Spinal cord (tissue), 10 donors: ENCODE data around the gene TICAM2. TPM values are rescaled to one million over a fixed set of nuclear protein-coding genes. Genes with fewer than 3 reads are reported as not detected.
"Not testable (repeated sequence)": the region's sequence is repeated elsewhere in the genome, so short reads cannot be mapped to it uniquely, and the experiment has no call there.

Source experiments
- DNase-seq, 6 donors: peaks; one replicate each; pipeline versions ENCODE4 v3.0.0 to v3.0.0-alpha.2; 2013 to 2015; ENCODE audit warnings: low spot score in 6 of 6, low read depth in 4 of 6
- H3K27ac ChIP-seq: one replicate; pipeline ENCODE4 v1.5.1; 2013; ENCODE audit warnings: low read depth, low read length, control low read depth
- H3K27me3 ChIP-seq: one replicate; pipeline ENCODE4 v1.6.1; 2013; ENCODE audit warnings: low read length; ENCODE audit not compliant: control insufficient read depth, insufficient read depth
- H3K36me3 ChIP-seq: one replicate; pipeline ENCODE4 v1.6.1; 2013; ENCODE audit warnings: low read length; ENCODE audit not compliant: control insufficient read depth, insufficient read depth
- H3K4me1 ChIP-seq: one replicate; pipeline ENCODE4 v1.6.1; 2013; ENCODE audit warnings: low read length; ENCODE audit not compliant: control insufficient read depth, insufficient read depth
- H3K4me3 ChIP-seq: one replicate; pipeline ENCODE4 v1.5.1; 2013; ENCODE audit warnings: low read depth, low read length, control low read depth
- H3K9me3 ChIP-seq: one replicate; pipeline ENCODE4 v1.6.1; 2013; ENCODE audit warnings: low read length; ENCODE audit not compliant: control insufficient read depth, insufficient read depth
- WGBS: methylation state at CpG from one replicate; pipeline ENCODE4 v1.1.5; 2013; ENCODE audit warnings: missing lambda C conversion rate; ENCODE audit not compliant: insufficient coverage; 5-methylcytosine and 5-hydroxymethylcytosine counted together
- long read RNA-seq, 4 donors: transcript quantifications; one replicate each; lab custom pipeline, GENCODE V29; 2026
- polyA plus RNA-seq, 2 donors: library from polyadenylated mRNA; unstranded; fragments of 120-200 nt; gene quantifications; one replicate each; pipeline ENCODE4 v1.2.1, GENCODE V29; 2013; ENCODE audit not compliant: insufficient read length in 2 of 2
- total RNA-seq, 2 donors: library from RNA; depleted of rRNA in 1 of 2; stranded (reverse); fragments of 120-200 nt in 1 of 2; fragments of >200 nt in 1 of 2; gene quantifications; one replicate each; pipeline versions ENCODE4 v1.2.3 to v1.2.4, GENCODE V29; 2013 to 2014
- donor health status: healthy.

The TICAM2 gene, protein sequence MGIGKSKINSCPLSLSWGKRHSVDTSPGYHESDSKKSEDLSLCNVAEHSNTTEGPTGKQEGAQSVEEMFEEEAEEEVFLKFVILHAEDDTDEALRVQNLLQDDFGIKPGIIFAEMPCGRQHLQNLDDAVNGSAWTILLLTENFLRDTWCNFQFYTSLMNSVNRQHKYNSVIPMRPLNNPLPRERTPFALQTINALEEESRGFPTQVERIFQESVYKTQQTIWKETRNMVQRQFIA
- total RNA-seq: 1 to 10 TPM; 2.3 to 5.3 TPM
- polyA plus RNA-seq: 1 to 10 TPM; 3.3 to 3.8 TPM
- long read RNA-seq, donor 1, partial matches to known transcripts: 0 of 4 reads
- long read RNA-seq, donor 1, other reads (novel, unspliced or antisense): 0 of 4 reads
- long read RNA-seq, donor 2, partial matches to known transcripts: 0 of 1 reads
- long read RNA-seq, donor 2, other reads (novel, unspliced or antisense): 0 of 1 reads
- long read RNA-seq, donor 3: 0 reads
- long read RNA-seq, donor 4, partial matches to known transcripts: 0 of 1 reads
- long read RNA-seq, donor 4, other reads (novel, unspliced or antisense): 0 of 1 reads

- DNase-seq: peak in 3 of 6 donors; percentile 48 to 82 (median 75)
- Histone ChIP-seq H3K4me1 (peaks cover 9% of the 10 kb centered on the region), H3K36me3 (no peaks in the 10 kb centered on the region), H3K9me3 (no peaks in the 10 kb centered on the region), H3K27me3 (no peaks in the 10 kb centered on the region), H3K4me3 (peak within 1 kb of the TSS; percentile 60), H3K27ac (peak within 1 kb of the TSS; percentile 80)
- WGBS: under 1% methylated on average over 70 of the region's 71 CpGs
These were observed at the start of gene TICAM2 for GRCh38 chr5:115601701-115602590. TICAM2 (minus strand) TSS chr5:115602479; CDS start chr5:115581256, 21,223 bp downstream.

GRCh38 chr5:115649541-115649940 is 47.3 kb upstream of the TICAM2 start:
- no peaks in the 10 kb centered on the region for H3K27me3 ChIP-seq
- no peak overlapping the region for H3K27ac ChIP-seq

GRCh38 chr5:115648056-115648455 is 45.8 kb upstream of the TICAM2 start:
- H3K4me1 ChIP-seq: no peaks in the 10 kb centered on the region
- H3K36me3 ChIP-seq: no peaks in the 10 kb centered on the region
- H3K27ac ChIP-seq: no peak overlapping the region
- DNase-seq: no peak
- H3K27me3 ChIP-seq: no peaks in the 10 kb centered on the region
- WGBS: no CpG with 5 or more reads among the region's 3 CpGs
- no peaks in the 10 kb centered on the region for H3K9me3 ChIP-seq
- no peak overlapping the region for H3K4me3 ChIP-seq

More at GRCh38 chr5:115649541-115649940, 47.3 kb upstream of the TICAM2 start:
- H3K4me1 ChIP-seq: no peaks in the 10 kb centered on the region
- WGBS: no CpG with 5 or more reads among the region's 1 CpG
- no peak overlapping the region for H3K4me3 ChIP-seq
- H3K36me3 ChIP-seq: no peaks in the 10 kb centered on the region
- no peaks in the 10 kb centered on the region for H3K9me3 ChIP-seq
- no peak for DNase-seq

GRCh38 chr5:115645386-115645785 is 43.1 kb upstream of the TICAM2 start:
- not testable (repeated sequence) for H3K9me3 ChIP-seq, H3K27me3 ChIP-seq, DNase-seq, H3K27ac ChIP-seq, H3K4me3 ChIP-seq, H3K36me3 ChIP-seq, H3K4me1 ChIP-seq
- WGBS: no CpG with 5 or more reads among the region's 5 CpGs

DNA sequence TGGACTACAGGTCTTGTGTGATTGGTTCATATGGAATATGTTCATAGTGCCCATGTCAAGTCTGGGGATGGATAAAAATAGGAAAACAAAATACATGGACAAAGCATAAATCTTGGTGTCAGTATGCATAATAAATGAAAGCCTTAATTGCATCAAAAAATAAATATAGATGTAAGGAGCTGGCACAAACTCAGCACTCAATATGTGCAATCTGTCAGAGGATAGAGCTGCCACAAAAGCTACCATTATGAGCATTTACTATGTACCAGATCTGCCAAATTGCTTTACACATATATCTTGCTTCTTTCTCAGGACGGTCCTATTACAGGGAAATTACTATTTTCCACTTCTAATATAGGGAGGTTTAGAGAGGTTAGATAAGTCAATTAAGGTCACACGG is 41.8 kb upstream of the TICAM2 start:
- DNase-seq: peak in 1 of 6 donors; percentile 73
- Histone ChIP-seq H3K36me3 (no peaks in the 10 kb centered on the region), H3K4me3 (no peak overlapping the region), H3K4me1 (no peaks in the 10 kb centered on the region), H3K27me3 (no peaks in the 10 kb centered on the region), H3K9me3 (no peaks in the 10 kb centered on the region), H3K27ac (no peak overlapping the region)
- no CpG with 5 or more reads among the region's 2 CpGs for WGBS

- WGBS: no CpG with 5 or more reads among the region's 1 CpG
- DNase-seq: no peak
- no peaks in the 10 kb centered on the region for H3K27me3 ChIP-seq
- no peak overlapping the region for H3K4me3 ChIP-seq
- H3K36me3 ChIP-seq: no peaks in the 10 kb centered on the region
- H3K27ac ChIP-seq: no peak overlapping the region
- H3K4me1 ChIP-seq: no peaks in the 10 kb centered on the region
- H3K9me3 ChIP-seq: no peaks in the 10 kb centered on the region
These were observed 39.7 kb upstream of the TICAM2 start for GRCh38 chr5:115641948-115642347.

- DNase-seq: no peak
- no peaks in the 10 kb centered on the region for H3K36me3 ChIP-seq
- WGBS: 78% methylated on average over 1 of the region's 2 CpGs
- no peaks in the 10 kb centered on the region for H3K4me1 ChIP-seq
- H3K27me3 ChIP-seq: no peaks in the 10 kb centered on the region
- H3K4me3 ChIP-seq: no peak overlapping the region
- no peaks in the 10 kb centered on the region for H3K9me3 ChIP-seq
- H3K27ac ChIP-seq: no peak overlapping the region
These were observed 38.0 kb upstream of the TICAM2 start for GRCh38 chr5:115640274-115640673.

DNA sequence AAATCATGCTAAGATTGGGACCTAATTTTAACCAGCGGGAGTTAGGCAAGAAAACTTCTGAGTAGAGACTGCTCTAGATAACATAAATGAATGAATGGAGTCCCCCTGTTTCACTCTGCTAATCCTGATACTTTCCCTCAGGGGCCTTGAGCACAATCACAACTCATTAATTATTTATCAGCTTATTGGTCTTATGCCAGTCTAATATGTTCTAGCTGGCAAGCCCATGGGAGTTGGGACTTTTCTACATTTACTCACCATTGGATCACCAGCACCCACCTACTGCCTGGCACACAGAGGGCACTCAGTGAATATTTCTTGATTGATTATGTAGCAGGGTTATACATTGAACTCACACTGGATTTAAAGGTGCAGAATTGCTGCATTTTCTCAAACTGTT is 37.1 kb upstream of the TICAM2 start:
- Histone ChIP-seq H3K36me3 (no peaks in the 10 kb centered on the region), H3K27ac (no peak overlapping the region), H3K9me3 (no peaks in the 10 kb centered on the region), H3K4me1 (no peaks in the 10 kb centered on the region), H3K4me3 (no peak overlapping the region), H3K27me3 (no peaks in the 10 kb centered on the region)
- WGBS: no CpG with 5 or more reads among the region's 1 CpG
- DNase-seq: peak in 2 of 6 donors; percentile 23 to 62

DNA sequence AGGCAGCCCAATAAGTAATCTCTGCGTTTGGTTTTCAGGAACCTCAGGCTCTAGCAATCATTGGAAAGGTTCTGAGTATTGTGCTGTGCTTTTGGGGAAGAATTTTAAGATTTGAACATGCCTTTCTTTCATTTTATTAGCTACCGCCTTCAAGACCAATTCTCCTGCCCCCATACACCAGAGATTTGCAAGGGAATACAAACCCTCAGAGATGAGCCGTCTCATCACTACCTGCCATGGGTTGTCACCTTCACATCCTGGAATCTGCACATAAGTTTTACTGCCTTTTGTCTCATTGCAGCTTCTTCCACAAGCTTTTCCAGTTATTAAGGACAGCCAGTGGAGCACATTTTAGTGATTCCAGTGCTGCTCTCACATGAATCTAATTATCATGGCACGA is 35.2 kb upstream of the TICAM2 start:
- H3K27me3 ChIP-seq: no peaks in the 10 kb centered on the region
- H3K27ac ChIP-seq: no peak overlapping the region
- WGBS: 100% methylated on average over 2 of the region's 4 CpGs

More for the DNA sequence above, 35.2 kb upstream of the TICAM2 start:
- H3K4me1 ChIP-seq: no peaks in the 10 kb centered on the region
- DNase-seq: no peak
- H3K9me3 ChIP-seq: no peaks in the 10 kb centered on the region
- H3K4me3 ChIP-seq: no peak overlapping the region
- H3K36me3 ChIP-seq: no peaks in the 10 kb centered on the region
